Measurements from ENCODE around the gene TRIM61.

DNA sequence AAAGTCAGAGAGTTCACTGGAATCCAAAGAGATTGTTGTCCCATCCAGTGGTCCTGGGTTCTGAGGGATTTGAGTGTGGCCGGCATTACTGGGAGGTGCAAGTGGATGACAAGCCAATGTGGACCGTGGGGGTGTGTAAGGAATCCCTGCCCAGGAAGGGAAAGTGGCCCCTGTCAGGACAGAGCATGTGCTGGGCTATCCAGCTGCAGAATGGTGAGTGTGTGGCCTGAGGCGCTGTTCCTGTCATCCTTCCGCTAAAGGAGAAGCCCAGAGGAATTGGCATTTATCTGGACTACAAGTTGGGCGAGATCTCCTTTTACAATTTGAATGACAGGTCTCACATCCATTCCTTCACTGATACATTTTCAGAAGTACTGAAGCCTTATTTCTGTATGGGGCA lies 33.9 kb upstream of the TRIM61 start:
- no peak for TF ChIP-seq POLR2AphosphoS5 (IDR thresholded peaks at IDR 0.05; ENCODE audit: low read depth, low read length)
- TF ChIP-seq POLR2A (IDR thresholded peaks at IDR 0.05; ENCODE audit: low read depth, low read length), result no peak
- TF ChIP-seq TAF1 (IDR thresholded peaks at IDR 0.05; ENCODE audit: low read depth, low read length), result no peak
- TF ChIP-seq PAX5 (IDR thresholded peaks at IDR 0.05; ENCODE audit: insufficient read depth, low read length, severe bottlenecking), result no peak
- no peak for TF ChIP-seq SPI1 (IDR thresholded peaks at IDR 0.05; ENCODE audit: low read depth, low read length)

All from GM12891 (cell line).